Skin epidermis (tissue), 12 donors: ENCODE data around the gene TRUB2.
"Not testable (repeated sequence)": the region's sequence is repeated elsewhere in the genome, so short reads cannot be mapped to it uniquely, and the experiment has no call there.

Experiments
- H3K27ac ChIP-seq, 21 experiments: fragments of 200-600 bp; sonication (generic) in 11 of 21; one replicate each; pipeline ENCODE4 v1.5.0; 2020; ENCODE audit warnings: mild to moderate bottlenecking in 3 of 21, inconsistent platforms in 2 of 21, moderate library complexity in 2 of 21
- H3K4me3 ChIP-seq, 7 experiments: fragments of 200-600 bp; sonication (generic) in 2 of 7; one replicate each; pipeline ENCODE4 v1.5.0; 2020; ENCODE audit warnings: inconsistent platforms in 2 of 7, mild to moderate bottlenecking in 2 of 7, moderate library complexity in 1 of 7

Gene TRUB2

GRCh38 chr9:128342971-128343680 lies 20.9 kb upstream of the TRUB2 start:
- H3K4me3 ChIP-seq = no peak overlapping the region
- H3K27ac ChIP-seq = no peak overlapping the region

- peak overlapping the region in 18 of 21 experiments; percentile 66 to 93 (median 86) for H3K27ac ChIP-seq
Measured at GRCh38 chr9:128341435-128341849, 19.2 kb upstream of the TRUB2 start.

GRCh38 chr9:128340691-128341434 lies 18.6 kb upstream of the TRUB2 start:
- Histone ChIP-seq H3K4me3 (peak overlapping the region; percentile 55 to 92 (median 79)), H3K27ac (peak overlapping the region; percentile 19 to 93 (median 86))

More at GRCh38 chr9:128341435-128341849, 19.2 kb upstream of the TRUB2 start:
- H3K4me3 ChIP-seq = peak overlapping the region; percentile 55 to 92 (median 79)

GRCh38 chr9:128339761-128340690 lies 17.8 kb upstream of the TRUB2 start, which contains the start of gene SLC27A4:
Gene SLC27A4, plus strand, starts transcription at chr9:128340527. Its CDS starts 2,606 bp downstream, at chr9:128343133.
- H3K27ac ChIP-seq = peak within 1 kb of the TSS; percentile 19 to 93 (median 86)
- peak within 1 kb of the TSS; percentile 55 to 92 (median 79) for H3K4me3 ChIP-seq

- H3K27ac ChIP-seq = not testable (repeated sequence)
Measured at GRCh38 chr9:128338852-128339614, 16.8 kb upstream of the TRUB2 start.

GRCh38 chr9:128337936-128338335 lies 15.7 kb upstream of the TRUB2 start:
- no peak overlapping the region for H3K4me3 ChIP-seq

More at GRCh38 chr9:128338852-128339614, 16.8 kb upstream of the TRUB2 start:
- not testable (repeated sequence) for H3K4me3 ChIP-seq

GRCh38 chr9:128335914-128336313 lies 13.7 kb upstream of the TRUB2 start:
- Histone ChIP-seq H3K4me3 (no peak overlapping the region), H3K27ac (no peak overlapping the region)

More at GRCh38 chr9:128337936-128338335, 15.7 kb upstream of the TRUB2 start:
- no peak overlapping the region for H3K27ac ChIP-seq

GRCh38 chr9:128335161-128335560 lies 12.9 kb upstream of the TRUB2 start:
- H3K4me3 ChIP-seq = no peak overlapping the region
- no peak overlapping the region for H3K27ac ChIP-seq

- Histone ChIP-seq H3K4me3 (no peak overlapping the region), H3K27ac (no peak overlapping the region)
Measured at GRCh38 chr9:128333451-128333869, 11.2 kb upstream of the TRUB2 start.

GRCh38 chr9:128325629-128326028 lies 3.4 kb upstream of the TRUB2 start:
- H3K4me3 ChIP-seq = no peak overlapping the region
- peak overlapping the region in 14 of 21 experiments; percentile 3 to 90 (median 40) for H3K27ac ChIP-seq

- H3K4me3 ChIP-seq = no peak overlapping the region
- peak overlapping the region in 5 of 21 experiments; percentile 3 to 90 (median 20) for H3K27ac ChIP-seq
Measured at GRCh38 chr9:128324401-128324800, 2.2 kb upstream of the TRUB2 start.

GRCh38 chr9:128323791-128324190 lies 1.5 kb upstream of the TRUB2 start:
- peak overlapping the region; percentile 72 to 98 (median 87) for H3K4me3 ChIP-seq

GRCh38 chr9:128323212-128323730 lies 1.0 kb upstream of the TRUB2 start:
- H3K27ac ChIP-seq = peak overlapping the region in 20 of 21 experiments; percentile 77 to 98 (median 91)
- H3K4me3 ChIP-seq = peak overlapping the region; percentile 72 to 98 (median 87)

More at GRCh38 chr9:128323791-128324190, 1.5 kb upstream of the TRUB2 start:
- H3K27ac ChIP-seq = peak overlapping the region in 16 of 21 experiments; percentile 5 to 98 (median 90)

- H3K27ac ChIP-seq = peak overlapping the region in 20 of 21 experiments; percentile 77 to 98 (median 91)
Measured at GRCh38 chr9:128321879-128322403, 306 bp downstream of the TRUB2 start.

GRCh38 chr9:128321343-128321742 lies 904 bp downstream of the TRUB2 start:
- Histone ChIP-seq H3K27ac (peak overlapping the region in 6 of 21 experiments; percentile 78 to 94 (median 90)), H3K4me3 (peak overlapping the region in 6 of 7 experiments; percentile 77 to 98 (median 88))

More at GRCh38 chr9:128321879-128322403, 306 bp downstream of the TRUB2 start:
- peak overlapping the region; percentile 72 to 98 (median 87) for H3K4me3 ChIP-seq

GRCh38 chr9:128317629-128318028 lies 4.6 kb downstream of the TRUB2 start:
- Histone ChIP-seq H3K4me3 (no peak overlapping the region), H3K27ac (peak overlapping the region in 1 of 21 experiments; percentile 50)

- no peak overlapping the region for H3K4me3 ChIP-seq
- peak overlapping the region in 1 of 21 experiments; percentile 50 for H3K27ac ChIP-seq
Measured at GRCh38 chr9:128316421-128316820, 5.8 kb downstream of the TRUB2 start.

GRCh38 chr9:128314697-128315096 lies 7.5 kb downstream of the TRUB2 start:
- Histone ChIP-seq H3K27ac (no peak overlapping the region), H3K4me3 (no peak overlapping the region)
